IPS-18a (cell line): ENCODE results near the gene VAMP7.
"Not testable (repeated sequence)": the region's sequence is repeated elsewhere in the genome, so short reads cannot be mapped to it uniquely, and the experiment has no call there.

Experiments
- H3K27ac ChIP-seq: one replicate; pipeline ENCODE4 v1.5.1; 2013; ENCODE audit warnings: low read length
- H3K27me3 ChIP-seq: one replicate; pipeline ENCODE4 v1.6.1; 2013; ENCODE audit warnings: mild to moderate bottlenecking, low read length; ENCODE audit not compliant: control insufficient read depth, insufficient read depth
- H3K36me3 ChIP-seq: one replicate; pipeline ENCODE4 v1.6.1; 2013; ENCODE audit warnings: low read depth, low read length; ENCODE audit not compliant: control insufficient read depth
- H3K4me1 ChIP-seq: one replicate; pipeline ENCODE4 v1.6.1; 2013; ENCODE audit warnings: low read depth, low read length; ENCODE audit not compliant: control insufficient read depth
- H3K4me3 ChIP-seq: one replicate; pipeline ENCODE4 v1.5.1; 2013; ENCODE audit warnings: low read length
- H3K9ac ChIP-seq: one replicate; pipeline ENCODE4 v1.6.1; 2013; ENCODE audit warnings: mild to moderate bottlenecking, low read length, moderate library complexity
- H3K9me3 ChIP-seq: one replicate; pipeline ENCODE4 v1.6.1; 2013; ENCODE audit warnings: low read depth, low read length; ENCODE audit not compliant: control insufficient read depth

VAMP7 gene

DNA sequence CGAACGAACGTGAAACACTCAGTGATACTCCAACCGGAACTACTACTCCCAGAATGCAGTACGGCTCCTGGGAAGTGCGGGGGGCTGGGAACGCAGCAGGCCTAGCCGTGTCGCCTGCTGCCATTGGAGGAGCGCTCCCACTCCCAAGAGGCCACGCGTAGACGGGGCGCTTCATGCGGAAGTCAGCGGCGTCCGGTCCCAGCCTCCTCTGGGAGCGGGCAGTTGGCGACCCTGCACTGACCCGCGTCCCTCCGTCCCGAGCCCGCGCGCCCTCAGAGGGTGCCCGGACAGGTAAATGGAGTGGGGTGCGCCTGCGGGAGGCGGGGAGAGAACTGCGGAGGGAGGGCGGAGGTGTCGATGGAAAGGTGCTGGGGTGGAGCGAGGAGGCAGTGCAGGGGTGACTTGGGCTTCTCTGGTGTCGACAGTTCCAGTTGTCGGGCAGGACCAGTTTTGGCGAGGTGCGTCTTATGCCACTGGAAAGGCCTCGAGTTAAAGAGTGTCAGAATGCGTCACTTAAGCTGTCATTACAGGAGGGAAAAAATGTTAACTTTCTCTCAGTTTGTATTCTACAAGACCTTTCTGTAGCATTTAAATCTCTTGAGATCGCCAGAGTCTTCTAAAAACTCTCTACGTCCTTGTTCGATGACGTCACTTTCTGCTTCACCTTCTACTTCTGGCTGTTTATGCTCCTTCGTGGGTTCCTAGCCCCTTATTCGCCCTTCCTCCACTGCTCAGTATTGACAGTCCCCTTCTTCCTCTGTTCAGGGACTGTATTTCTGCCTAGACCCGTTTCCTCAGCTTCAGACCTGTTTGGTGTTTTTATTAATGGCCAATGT is at the start of gene VAMP7:
TSS of gene VAMP7 (plus strand) at position 188 of the 836 bp plus-strand sequence. CDS start 8,122 bp downstream, outside the sequence.
- Histone ChIP-seq H3K4me1 (no peaks in the 10 kb centered on the region), H3K27ac (no peak within 1 kb of the TSS), H3K36me3 (no peaks in the 10 kb centered on the region), H3K9me3 (peaks cover 2% of the 10 kb centered on the region), H3K27me3 (peaks cover 4% of the 10 kb centered on the region), H3K4me3 (peak within 1 kb of the TSS; percentile 73), H3K9ac (peak within 1 kb of the TSS; percentile 46)

DNA sequence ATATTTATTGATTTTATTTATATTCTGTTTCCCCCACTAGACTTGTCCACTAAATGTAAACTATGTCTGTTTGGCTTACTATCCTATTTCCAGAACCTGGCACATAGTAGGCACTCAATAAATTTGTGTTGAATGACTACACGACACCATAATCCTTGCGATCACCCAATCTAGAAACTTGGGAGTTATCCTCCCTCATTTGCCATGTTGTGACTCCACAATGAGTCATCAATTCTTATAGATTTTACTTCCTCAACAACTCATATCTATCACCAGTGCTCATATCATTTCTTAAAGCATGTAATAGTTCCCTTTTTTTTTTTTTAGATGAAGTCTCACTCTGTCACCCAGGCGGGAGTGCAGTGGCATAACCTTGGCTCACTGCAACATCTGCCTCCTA is 39.9 kb upstream of the VAMP7 start:
- Histone ChIP-seq H3K9me3 (peaks cover 27% of the 10 kb centered on the region), H3K36me3 (no peaks in the 10 kb centered on the region), H3K27me3 (no peaks in the 10 kb centered on the region), H3K27ac (no peak overlapping the region), H3K4me1 (no peaks in the 10 kb centered on the region), H3K9ac (no peak overlapping the region), H3K4me3 (no peak overlapping the region)

DNA sequence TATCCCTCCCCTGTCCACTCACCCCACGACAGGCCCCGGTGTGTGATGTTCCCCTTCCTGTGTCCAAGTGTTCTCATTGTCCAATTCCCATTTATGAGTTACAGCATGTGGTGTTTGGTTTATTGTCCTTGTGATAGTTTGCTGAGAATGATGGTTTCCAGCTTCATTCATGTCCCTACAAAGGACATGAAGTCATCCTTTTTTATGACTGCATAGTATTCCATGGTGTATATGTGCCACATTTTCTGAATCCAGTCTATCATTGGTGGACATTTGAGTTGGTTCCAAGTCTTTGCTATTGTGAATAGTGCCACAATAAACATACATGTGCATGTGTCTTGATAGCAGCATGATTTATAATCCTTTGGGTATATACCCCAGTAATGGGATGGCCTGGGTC is 29.4 kb upstream of the VAMP7 start:
- not testable (repeated sequence) for H3K27me3 ChIP-seq, H3K9ac ChIP-seq, H3K4me3 ChIP-seq, H3K36me3 ChIP-seq, H3K27ac ChIP-seq, H3K4me1 ChIP-seq
- H3K9me3 ChIP-seq: peaks cover 16% of the 10 kb centered on the region

GRCh38 chrX:155857561-155857960 is 23.6 kb upstream of the VAMP7 start:
- H3K27me3 ChIP-seq: no peaks in the 10 kb centered on the region
- H3K9me3 ChIP-seq: peaks cover 9% of the 10 kb centered on the region
- H3K9ac ChIP-seq: no peak overlapping the region
- no peak overlapping the region for H3K4me3 ChIP-seq
- no peak overlapping the region for H3K27ac ChIP-seq
- no peaks in the 10 kb centered on the region for H3K36me3 ChIP-seq
- H3K4me1 ChIP-seq: no peaks in the 10 kb centered on the region

DNA sequence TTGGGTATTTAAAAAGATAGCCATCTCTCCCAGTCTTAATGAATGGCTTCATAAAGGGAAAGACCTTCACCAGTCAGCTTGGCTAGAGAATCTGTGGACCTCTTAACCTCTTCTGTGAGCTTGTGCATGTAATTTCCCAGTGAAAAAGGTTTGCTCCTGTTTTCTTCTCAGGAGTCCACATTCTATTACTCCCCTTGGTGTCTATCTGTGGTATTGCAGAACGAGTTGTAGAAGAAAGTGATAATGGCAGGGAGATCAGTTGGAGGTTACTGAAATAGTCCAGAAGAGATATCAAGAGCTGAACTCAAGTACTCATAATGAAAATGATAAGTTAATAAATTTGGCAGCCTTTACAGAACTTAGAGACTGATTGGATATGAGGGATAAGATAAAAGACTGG is 16.5 kb upstream of the VAMP7 start:
- Histone ChIP-seq H3K9me3 (peaks cover 10% of the 10 kb centered on the region), H3K9ac (no peak overlapping the region), H3K4me1 (no peaks in the 10 kb centered on the region), H3K27me3 (no peaks in the 10 kb centered on the region), H3K4me3 (no peak overlapping the region), H3K27ac (no peak overlapping the region), H3K36me3 (no peaks in the 10 kb centered on the region)

DNA sequence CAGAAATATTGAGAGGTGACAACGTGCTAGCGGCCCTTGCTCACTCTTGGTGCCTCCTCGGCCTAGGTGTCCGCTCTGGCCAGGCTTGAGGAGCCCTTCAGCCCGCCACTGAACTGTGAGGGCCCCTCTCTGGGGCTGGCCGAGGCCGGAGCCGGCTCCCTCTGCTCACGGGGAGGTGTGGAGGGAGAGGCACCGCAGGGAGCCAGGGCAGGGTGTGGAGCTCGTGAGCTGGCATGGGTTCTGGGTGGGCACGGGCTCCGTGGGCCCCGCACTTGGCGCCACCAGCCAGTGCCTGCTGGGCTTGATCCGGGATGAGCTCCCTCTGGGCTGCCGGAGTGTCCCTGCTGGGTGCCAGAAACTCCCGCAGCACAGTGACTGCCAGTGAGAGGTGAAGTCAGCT is 16.0 kb upstream of the VAMP7 start:
- Histone ChIP-seq H3K4me1 (no peaks in the 10 kb centered on the region), H3K27me3 (no peaks in the 10 kb centered on the region), H3K27ac (no peak overlapping the region), H3K4me3 (no peak overlapping the region), H3K36me3 (no peaks in the 10 kb centered on the region), H3K9ac (no peak overlapping the region), H3K9me3 (peaks cover 10% of the 10 kb centered on the region)

DNA sequence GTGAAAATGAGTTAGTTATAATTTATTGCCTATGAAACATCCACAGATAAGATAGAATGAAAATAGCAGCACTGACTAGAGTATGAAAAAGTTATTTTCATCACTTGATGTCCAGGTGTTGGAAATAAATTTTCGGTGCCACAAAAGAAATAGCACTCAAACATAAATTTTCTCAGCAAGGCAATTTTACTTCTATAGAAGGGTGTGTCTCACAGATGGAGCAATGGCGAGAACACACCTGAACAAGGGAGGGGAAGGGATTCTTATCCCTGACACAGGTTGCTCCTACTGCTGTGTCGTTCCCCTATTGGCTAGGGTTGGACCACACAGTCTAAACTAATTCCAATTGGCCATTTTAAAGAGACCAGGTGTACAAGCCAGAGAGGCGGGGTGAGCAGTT is 13.3 kb upstream of the VAMP7 start:
- no peaks in the 10 kb centered on the region for H3K36me3 ChIP-seq

DNA sequence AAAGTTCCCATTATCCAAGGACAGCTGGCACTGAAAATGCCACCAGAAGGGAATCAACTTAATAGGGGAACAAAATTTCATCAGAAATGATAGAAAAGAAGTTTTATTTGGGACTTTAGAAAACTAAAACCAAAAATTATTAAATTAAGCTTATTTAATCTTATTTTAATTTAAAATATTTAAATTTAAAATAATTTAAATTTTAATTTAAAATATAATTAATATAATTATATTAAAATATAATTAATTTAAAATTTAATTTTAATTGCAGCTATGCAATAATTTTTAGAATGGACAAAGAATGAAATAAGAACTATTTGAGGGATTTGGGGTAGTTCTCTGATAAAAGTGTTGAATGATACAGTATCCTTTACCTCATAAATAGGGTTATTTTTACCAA is 10.2 kb upstream of the VAMP7 start:
- Histone ChIP-seq H3K27ac (no peak overlapping the region), H3K36me3 (no peaks in the 10 kb centered on the region), H3K4me1 (no peaks in the 10 kb centered on the region), H3K4me3 (no peak overlapping the region), H3K9ac (no peak overlapping the region), H3K27me3 (no peaks in the 10 kb centered on the region), H3K9me3 (peaks cover 15% of the 10 kb centered on the region)

More for the DNA sequence above, 13.3 kb upstream of the VAMP7 start:
- no peak overlapping the region for H3K9ac ChIP-seq
- H3K4me1 ChIP-seq: no peaks in the 10 kb centered on the region
- no peaks in the 10 kb centered on the region for H3K27me3 ChIP-seq
- H3K9me3 ChIP-seq: peaks cover 17% of the 10 kb centered on the region
- H3K27ac ChIP-seq: no peak overlapping the region
- no peak overlapping the region for H3K4me3 ChIP-seq

DNA sequence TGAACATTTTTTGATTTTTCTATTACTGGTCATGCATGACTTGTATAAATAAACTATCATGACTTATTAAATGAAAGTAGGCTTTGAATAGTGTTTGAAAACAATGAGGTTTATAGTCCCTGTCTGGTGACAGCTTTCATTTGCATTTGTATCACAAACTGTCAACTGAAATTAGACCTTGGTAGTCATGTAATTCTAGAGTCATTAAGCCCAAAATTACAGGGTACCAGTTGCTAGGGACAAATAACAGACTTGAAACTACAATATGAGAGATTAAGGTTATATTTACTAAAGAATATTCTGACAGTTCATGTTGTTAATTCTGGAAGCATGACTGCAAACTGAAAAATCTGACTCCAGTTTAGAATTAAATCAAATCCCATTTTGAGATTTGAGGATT is 9.2 kb upstream of the VAMP7 start:
- no peaks in the 10 kb centered on the region for H3K36me3 ChIP-seq
- no peaks in the 10 kb centered on the region for H3K27me3 ChIP-seq
- H3K9me3 ChIP-seq: peaks cover 15% of the 10 kb centered on the region
- H3K27ac ChIP-seq: no peak overlapping the region
- H3K9ac ChIP-seq: no peak overlapping the region
- H3K4me3 ChIP-seq: no peak overlapping the region
- no peaks in the 10 kb centered on the region for H3K4me1 ChIP-seq

DNA sequence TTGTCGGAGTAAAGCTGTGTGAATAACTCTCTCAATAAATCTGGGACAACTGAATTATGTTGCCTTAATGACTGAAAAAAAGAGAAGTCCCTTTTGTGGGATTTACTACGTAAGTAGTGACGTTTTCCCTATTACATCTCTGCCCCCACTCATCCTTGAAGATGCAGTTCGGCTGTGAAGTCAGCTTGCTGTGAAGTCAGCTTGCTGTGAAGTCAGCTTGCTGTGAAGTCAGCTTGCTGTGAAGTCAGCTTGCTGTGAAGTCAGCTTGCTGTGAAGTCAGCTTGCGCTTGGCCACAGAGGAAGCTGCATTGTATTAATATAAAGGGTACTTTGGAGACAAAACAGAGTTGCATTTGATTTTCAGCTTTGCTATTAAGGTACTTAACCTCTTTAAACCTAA is 8.0 kb upstream of the VAMP7 start:
- Histone ChIP-seq H3K4me3 (no peak overlapping the region), H3K27ac (no peak overlapping the region), H3K27me3 (no peaks in the 10 kb centered on the region), H3K9me3 (peaks cover 11% of the 10 kb centered on the region), H3K4me1 (no peaks in the 10 kb centered on the region), H3K9ac (no peak overlapping the region), H3K36me3 (no peaks in the 10 kb centered on the region)

- Histone ChIP-seq H3K36me3 (no peaks in the 10 kb centered on the region), H3K4me1 (no peaks in the 10 kb centered on the region), H3K27me3 (no peaks in the 10 kb centered on the region), H3K9me3 (peaks cover 11% of the 10 kb centered on the region), H3K4me3 (no peak overlapping the region), H3K9ac (no peak overlapping the region), H3K27ac (no peak overlapping the region)
Observed at GRCh38 chrX:155874571-155875244, 6.4 kb upstream of the VAMP7 start.

DNA sequence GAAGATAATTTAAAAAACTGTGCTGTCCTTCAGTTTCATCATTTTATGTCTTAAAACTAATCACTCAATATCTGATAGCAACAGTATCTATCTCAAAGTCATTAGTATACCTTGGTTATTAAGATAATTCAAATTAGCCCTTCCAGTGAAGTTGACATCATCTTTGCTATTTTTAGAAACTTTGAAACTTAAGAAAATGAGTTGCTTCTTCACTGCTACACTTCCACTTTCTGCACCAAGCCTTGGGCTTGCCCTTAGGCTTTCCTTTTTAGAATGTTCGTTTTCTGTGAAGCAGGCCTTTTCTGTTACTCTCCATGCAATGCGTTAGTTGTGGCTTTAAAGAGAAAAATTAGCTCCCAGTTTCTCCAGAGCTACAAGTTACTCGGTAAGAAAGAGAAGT is 4.4 kb upstream of the VAMP7 start:
- Histone ChIP-seq H3K27ac (no peak overlapping the region), H3K9me3 (peaks cover 3% of the 10 kb centered on the region), H3K9ac (no peak overlapping the region), H3K4me1 (no peaks in the 10 kb centered on the region), H3K4me3 (no peak overlapping the region), H3K27me3 (peaks cover 4% of the 10 kb centered on the region), H3K36me3 (no peaks in the 10 kb centered on the region)
